A673 (cell line): Measurements from ENCODE around the gene NTNG1.

Source experiments
- CTCF ChIP-seq: fragments of 300-800, 200-600 bp; sonication (generic); conservative IDR thresholded peaks from 2 replicates; pipeline ENCODE4 v1.5.1; 2017; ENCODE audit warnings: low read depth, mild to moderate bottlenecking, antibody characterized with exemption, low read length, moderate library complexity, mixed read lengths
- EZH2 ChIP-seq: fragments of 200-600 bp; sonication (generic); IDR thresholded peaks from 2 replicates; pipeline ENCODE4 v1.6.1; 2017; ENCODE audit warnings: borderline replicate concordance, low read depth, mild to moderate bottlenecking, mixed read lengths, antibody characterized with exemption, low read length; ENCODE audit not compliant: poor library complexity, severe bottlenecking

DNA sequence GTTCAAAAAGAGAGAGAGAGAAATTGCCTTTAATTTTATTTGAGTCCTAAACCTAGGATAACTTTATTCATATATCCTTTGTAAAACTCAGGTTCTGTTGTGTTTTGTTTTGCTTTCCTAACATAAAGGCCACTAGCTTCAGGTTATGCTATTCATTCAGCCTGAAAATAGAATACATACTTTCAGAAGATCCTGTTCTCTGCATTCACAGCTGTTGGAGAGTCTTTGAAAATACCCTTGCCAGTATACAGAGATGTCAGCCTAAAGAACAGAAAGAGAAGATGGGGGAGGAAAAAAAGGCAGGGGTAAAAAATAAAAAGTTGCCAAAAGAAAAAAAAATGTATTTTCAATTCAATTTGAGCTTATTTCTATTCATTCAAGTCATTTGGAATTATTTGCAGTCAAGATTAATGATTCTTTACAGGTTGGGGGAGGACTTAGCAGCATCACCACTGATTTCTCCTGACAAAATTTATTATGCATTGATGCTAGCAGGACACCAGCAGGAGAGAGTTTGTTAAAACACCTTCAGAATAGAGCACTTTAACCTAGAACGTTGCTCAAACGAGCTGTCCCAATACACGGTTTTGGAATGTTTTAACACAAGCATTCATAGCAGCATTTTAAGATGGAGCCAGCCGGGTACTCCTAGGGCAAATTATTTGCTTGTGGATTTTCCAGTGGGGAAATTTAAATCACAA, 318.5 kb downstream of the NTNG1 start:
- TF ChIP-seq CTCF (no peak), EZH2 (no peak)
